Keratinocyte (primary cell): Measurements from ENCODE around the gene ZMYND8.

Experiments
- CTCF ChIP-seq, 3 experiments: IDR thresholded peaks in 1 of 3; conservative IDR thresholded peaks in 1 of 3; optimal IDR thresholded peaks in 1 of 3; 2 replicates in 2 of 3; 3 replicates in 1 of 3; pipeline versions ENCODE3 to v1.5.1; 2011; ENCODE audit warnings: low read length in 3 of 3, mild to moderate bottlenecking in 3 of 3, moderate library complexity in 2 of 3, control low read depth in 1 of 3, inconsistent platforms in 1 of 3; ENCODE audit not compliant: insufficient read depth in 2 of 3; ENCODE audit errors: extremely low read depth in 1 of 3
- EZH2 ChIP-seq: IDR thresholded peaks from one replicate; pipeline ENCODE4 v1.6.1; 2012; ENCODE audit warnings: inconsistent platforms, mild to moderate bottlenecking, low read length, moderate library complexity

GRCh38 chr20:47178851-47179250, 177.6 kb downstream of the ZMYND8 start:
- TF ChIP-seq CTCF (optimal IDR thresholded peaks at IDR 0.05 in 1 of 3, IDR thresholded peaks at IDR 0.05 in 1 of 3, conservative IDR thresholded peaks at IDR 0.05 in 1 of 3; ENCODE audit: extremely low read depth in 1 of 3, insufficient read depth in 2 of 3, low read length in 3 of 3) (no peak), EZH2 (no peak)
